T1000 (cell line): ENCODE measurements around the gene PTPRN2.
"Not testable (repeated sequence)": the region's sequence is repeated elsewhere in the genome, so short reads cannot be mapped to it uniquely, and the experiment has no call there.

Experiments
- DNase-seq: peaks from one replicate; lab custom pipeline; 2025; ENCODE audit warnings: mixed read lengths; lab: John Stamatoyannopoulos, UW

Gene PTPRN2

GRCh38 chr7:158322616-158323530 lies 264.8 kb downstream of the PTPRN2 start:
- no peak for DNase-seq

- no peak for DNase-seq
These were observed 265.5 kb downstream of the PTPRN2 start for GRCh38 chr7:158321936-158322615.

- DNase-seq, result no peak
These were observed 266.4 kb downstream of the PTPRN2 start for GRCh38 chr7:158321056-158321700.

GRCh38 chr7:158320328-158320727 lies 267.3 kb downstream of the PTPRN2 start:
- no peak for DNase-seq

GRCh38 chr7:158318511-158318913 lies 269.1 kb downstream of the PTPRN2 start:
- DNase-seq, result no peak

- no peak for DNase-seq
These were observed 270.1 kb downstream of the PTPRN2 start for GRCh38 chr7:158317238-158318205.

- DNase-seq, result no peak
These were observed 271.1 kb downstream of the PTPRN2 start for GRCh38 chr7:158316466-158317031.

- DNase-seq, result no peak
These were observed 271.7 kb downstream of the PTPRN2 start for GRCh38 chr7:158315881-158316280.

GRCh38 chr7:158315326-158315725 lies 272.3 kb downstream of the PTPRN2 start:
- DNase-seq, result no peak

GRCh38 chr7:158314394-158314793 lies 273.2 kb downstream of the PTPRN2 start:
- no peak for DNase-seq

GRCh38 chr7:158313931-158314330 lies 273.7 kb downstream of the PTPRN2 start:
- no peak for DNase-seq

GRCh38 chr7:158312789-158313188 lies 274.8 kb downstream of the PTPRN2 start:
- DNase-seq, result no peak

- DNase-seq, result no peak
These were observed 275.8 kb downstream of the PTPRN2 start for GRCh38 chr7:158311791-158312190.

- no peak for DNase-seq
These were observed 276.5 kb downstream of the PTPRN2 start for GRCh38 chr7:158310924-158311666.

- DNase-seq, result no peak
These were observed 277.5 kb downstream of the PTPRN2 start for GRCh38 chr7:158309868-158310763.

GRCh38 chr7:158308001-158308400 lies 279.6 kb downstream of the PTPRN2 start:
- no peak for DNase-seq

GRCh38 chr7:158304072-158304471 lies 283.6 kb downstream of the PTPRN2 start:
- not testable (repeated sequence) for DNase-seq

- DNase-seq, result no peak
These were observed 284.5 kb downstream of the PTPRN2 start for GRCh38 chr7:158303121-158303520.
